GM12874 (cell line): ENCODE results near the gene DDIT3.

Experiments
- CTCF ChIP-seq: IDR thresholded peaks from 2 replicates; pipeline ENCODE4 v1.5.1; 2011; ENCODE audit warnings: low read depth, mild to moderate bottlenecking, control low read depth, low read length, moderate library complexity; ENCODE audit not compliant: insufficient read depth

DDIT3 gene

GRCh38 chr12:57554897-57555296 lies 34.6 kb upstream of the DDIT3 start:
- no peak for TF ChIP-seq CTCF

GRCh38 chr12:57554453-57554852 lies 34.1 kb upstream of the DDIT3 start:
- no peak for TF ChIP-seq CTCF

GRCh38 chr12:57553343-57554202 lies 33.3 kb upstream of the DDIT3 start:
- TF ChIP-seq CTCF = no peak

GRCh38 chr12:57552835-57553313 lies 32.6 kb upstream of the DDIT3 start:
- no peak for TF ChIP-seq CTCF

GRCh38 chr12:57552306-57552651 lies 32.0 kb upstream of the DDIT3 start:
- no peak for TF ChIP-seq CTCF

GRCh38 chr12:57551637-57552305 lies 31.5 kb upstream of the DDIT3 start:
- no peak for TF ChIP-seq CTCF

- TF ChIP-seq CTCF = no peak
These were observed 30.6 kb upstream of the DDIT3 start for GRCh38 chr12:57550641-57551549.
